ENCODE results near the gene GAP43.

DNA sequence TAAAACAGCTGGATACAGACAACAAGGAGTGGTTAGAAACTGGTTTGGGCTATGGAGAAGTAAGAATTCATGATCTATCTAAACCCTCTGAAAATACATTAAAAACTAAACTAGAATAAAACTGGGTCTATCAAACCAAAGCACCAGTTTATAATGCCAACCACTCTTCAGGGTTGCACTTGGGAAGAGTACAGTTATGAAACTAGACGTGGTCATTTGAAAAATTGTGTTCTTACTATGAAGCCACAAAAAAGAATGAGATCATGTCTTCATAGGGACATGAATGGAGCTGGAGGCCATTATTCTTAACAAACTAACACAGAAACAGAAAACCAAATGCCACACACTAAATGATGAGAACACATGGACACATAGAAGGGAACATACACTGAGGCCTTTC, 103.8 kb downstream of the GAP43 start:
- TF ChIP-seq, protein P1, sequence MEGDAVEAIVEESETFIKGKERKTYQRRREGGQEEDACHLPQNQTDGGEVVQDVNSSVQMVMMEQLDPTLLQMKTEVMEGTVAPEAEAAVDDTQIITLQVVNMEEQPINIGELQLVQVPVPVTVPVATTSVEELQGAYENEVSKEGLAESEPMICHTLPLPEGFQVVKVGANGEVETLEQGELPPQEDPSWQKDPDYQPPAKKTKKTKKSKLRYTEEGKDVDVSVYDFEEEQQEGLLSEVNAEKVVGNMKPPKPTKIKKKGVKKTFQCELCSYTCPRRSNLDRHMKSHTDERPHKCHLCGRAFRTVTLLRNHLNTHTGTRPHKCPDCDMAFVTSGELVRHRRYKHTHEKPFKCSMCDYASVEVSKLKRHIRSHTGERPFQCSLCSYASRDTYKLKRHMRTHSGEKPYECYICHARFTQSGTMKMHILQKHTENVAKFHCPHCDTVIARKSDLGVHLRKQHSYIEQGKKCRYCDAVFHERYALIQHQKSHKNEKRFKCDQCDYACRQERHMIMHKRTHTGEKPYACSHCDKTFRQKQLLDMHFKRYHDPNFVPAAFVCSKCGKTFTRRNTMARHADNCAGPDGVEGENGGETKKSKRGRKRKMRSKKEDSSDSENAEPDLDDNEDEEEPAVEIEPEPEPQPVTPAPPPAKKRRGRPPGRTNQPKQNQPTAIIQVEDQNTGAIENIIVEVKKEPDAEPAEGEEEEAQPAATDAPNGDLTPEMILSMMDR (IDR thresholded peaks at IDR 0.05; ENCODE audit: low read depth, low read length, poor library complexity, severe bottlenecking), result no peak
- TF ChIP-seq EZH2phosphoT487 (IDR thresholded peaks at IDR 0.05; ENCODE audit: borderline replicate concordance, low read length), result no peak
